Measurements from ENCODE around the gene FIP1L1.
"Not testable (repeated sequence)": the region's sequence is repeated elsewhere in the genome, so short reads cannot be mapped to it uniquely, and the experiment has no call there.

Gene FIP1L1

GRCh38 chr4:53377319-53378170 is at the start of gene FIP1L1:
Gene FIP1L1 (plus strand): TSS chr4:53377641. CDS start chr4:53377839, 198 bp downstream.
- peak; percentile 86 for DNase-seq

GRCh38 chr4:53334916-53335315 is 42.5 kb upstream of the FIP1L1 start:
- not testable (repeated sequence) for DNase-seq

GRCh38 chr4:53340145-53340544 is 37.3 kb upstream of the FIP1L1 start:
- DNase-seq = not testable (repeated sequence)

- DNase-seq = not testable (repeated sequence)
Observed at GRCh38 chr4:53346392-53346791, 31.0 kb upstream of the FIP1L1 start.

- peak; percentile 24 for DNase-seq
Observed at GRCh38 chr4:53346920-53347852, 30.3 kb upstream of the FIP1L1 start.

- no peak for DNase-seq
Observed at GRCh38 chr4:53348046-53348445, 29.4 kb upstream of the FIP1L1 start.

- no peak for DNase-seq
Observed at GRCh38 chr4:53349091-53349491, 28.4 kb upstream of the FIP1L1 start.

- DNase-seq = no peak
Observed at GRCh38 chr4:53354012-53354722, 23.3 kb upstream of the FIP1L1 start.

- no peak for DNase-seq
Observed at GRCh38 chr4:53355930-53356521, 21.4 kb upstream of the FIP1L1 start.

- DNase-seq = no peak
Observed at GRCh38 chr4:53361451-53361850, 16.0 kb upstream of the FIP1L1 start.

- DNase-seq = no peak
Observed at GRCh38 chr4:53362093-53362492, 15.3 kb upstream of the FIP1L1 start.

GRCh38 chr4:53364624-53365023 is 12.8 kb upstream of the FIP1L1 start:
- DNase-seq = no peak

- DNase-seq = no peak
Observed at GRCh38 chr4:53365121-53365485, 12.3 kb upstream of the FIP1L1 start.

GRCh38 chr4:53365486-53366300 is 11.7 kb upstream of the FIP1L1 start, which contains the start of gene SCFD2:
Gene SCFD2 (minus strand): TSS chr4:53366061.
- peak; percentile 98 for DNase-seq

- no peak for DNase-seq
Observed at GRCh38 chr4:53366301-53366716, 11.1 kb upstream of the FIP1L1 start.

GRCh38 chr4:53367721-53368120 is 9.7 kb upstream of the FIP1L1 start:
- DNase-seq = no peak

- no peak for DNase-seq
Observed at GRCh38 chr4:53371049-53371448, 6.4 kb upstream of the FIP1L1 start.

GRCh38 chr4:53371843-53372521 is 5.5 kb upstream of the FIP1L1 start:
- DNase-seq = no peak

- DNase-seq = no peak
Observed at GRCh38 chr4:53374777-53375258, 2.6 kb upstream of the FIP1L1 start.

GRCh38 chr4:53376900-53377299 is 541 bp upstream of the FIP1L1 start:
- no peak for DNase-seq

GRCh38 chr4:53378171-53378482 is 686 bp downstream of the FIP1L1 start:
- DNase-seq = no peak

Data from midbrain (tissue), 1 donor.